ENCODE data around the gene CHMP6. TPM values are rescaled to one million over a fixed set of nuclear protein-coding genes. Genes with fewer than 3 reads are reported as not detected.

Gene CHMP6
- polyA plus RNA-seq, 1 experiment = 27.3 TPM

DNA sequence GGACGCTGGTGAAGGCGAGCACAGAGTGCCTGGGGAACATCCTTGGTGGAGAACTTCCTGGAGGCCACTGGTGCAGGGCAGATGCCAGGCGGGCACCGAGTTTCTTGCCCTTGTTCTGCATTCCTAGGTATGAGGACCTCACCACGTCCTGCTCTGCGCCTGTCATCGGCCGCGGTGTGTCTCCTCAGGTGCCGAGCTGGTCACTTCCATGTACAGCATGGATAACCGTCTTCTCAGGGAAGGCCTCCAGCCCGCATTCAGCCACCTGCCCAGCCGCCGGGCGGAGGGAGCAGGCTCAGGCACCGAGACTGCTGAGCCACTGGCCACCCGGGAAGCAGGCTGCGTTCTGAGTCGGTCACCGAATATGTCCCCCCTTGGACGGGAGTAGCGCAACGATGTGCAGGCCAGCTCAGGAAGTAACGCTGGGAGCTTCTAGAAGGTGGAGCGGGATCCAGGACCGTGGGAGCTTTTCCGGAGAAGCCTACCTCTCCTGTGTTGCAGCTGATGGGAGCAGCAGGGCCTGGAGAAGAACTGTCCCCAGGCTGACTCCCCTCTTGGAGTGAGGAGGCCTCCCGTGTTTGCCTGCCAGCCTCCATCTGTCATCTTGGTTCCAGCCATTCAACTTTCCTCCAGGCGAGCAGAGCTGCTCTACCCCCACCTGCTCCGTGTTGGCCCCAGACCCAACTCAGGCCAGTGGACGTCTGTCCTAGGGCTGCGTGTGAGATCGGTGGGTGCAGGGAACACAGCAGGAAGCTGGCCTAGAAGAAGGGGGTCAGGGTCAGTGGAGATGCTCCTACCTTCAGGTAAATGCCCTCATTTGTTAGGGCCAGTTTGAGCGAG is 41.2 kb downstream of the CHMP6 start:
- H3K27ac ChIP-seq (ENCODE audit: low read depth, low read length) = no peak overlapping the region
- H3K9me3 ChIP-seq (ENCODE audit: control insufficient read depth, insufficient read depth, low read length) = peaks cover 4% of the 10 kb centered on the region; the same call in 1 of the 2 replicates
- H3K4me3 ChIP-seq (ENCODE audit: low read depth, low read length) = peak overlapping the region; percentile 75; the same call in 1 of the 2 replicates
- ChIA-PET POLR2A (interaction anchor here (1.5 kb wide), 1 partner anchor 64 kb away, joined by 7 read pairs; no protein-coding TSS in a partner anchor), CTCF (interaction anchor here (1.5 to 2.4 kb wide), 2 partner anchors 9 to 65 kb away, joined by 7 to 9 read pairs; no protein-coding TSS in a partner anchor)
- DNase-seq (ENCODE audit: low read depth, low spot score) = no peak
- H3K27me3 ChIP-seq (ENCODE audit: control insufficient read depth, insufficient read depth, low read length) = peaks cover 4% of the 10 kb centered on the region
- TF ChIP-seq, protein P1, sequence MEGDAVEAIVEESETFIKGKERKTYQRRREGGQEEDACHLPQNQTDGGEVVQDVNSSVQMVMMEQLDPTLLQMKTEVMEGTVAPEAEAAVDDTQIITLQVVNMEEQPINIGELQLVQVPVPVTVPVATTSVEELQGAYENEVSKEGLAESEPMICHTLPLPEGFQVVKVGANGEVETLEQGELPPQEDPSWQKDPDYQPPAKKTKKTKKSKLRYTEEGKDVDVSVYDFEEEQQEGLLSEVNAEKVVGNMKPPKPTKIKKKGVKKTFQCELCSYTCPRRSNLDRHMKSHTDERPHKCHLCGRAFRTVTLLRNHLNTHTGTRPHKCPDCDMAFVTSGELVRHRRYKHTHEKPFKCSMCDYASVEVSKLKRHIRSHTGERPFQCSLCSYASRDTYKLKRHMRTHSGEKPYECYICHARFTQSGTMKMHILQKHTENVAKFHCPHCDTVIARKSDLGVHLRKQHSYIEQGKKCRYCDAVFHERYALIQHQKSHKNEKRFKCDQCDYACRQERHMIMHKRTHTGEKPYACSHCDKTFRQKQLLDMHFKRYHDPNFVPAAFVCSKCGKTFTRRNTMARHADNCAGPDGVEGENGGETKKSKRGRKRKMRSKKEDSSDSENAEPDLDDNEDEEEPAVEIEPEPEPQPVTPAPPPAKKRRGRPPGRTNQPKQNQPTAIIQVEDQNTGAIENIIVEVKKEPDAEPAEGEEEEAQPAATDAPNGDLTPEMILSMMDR (IDR thresholded peaks at IDR 0.05; ENCODE audit: low read depth, low read length) = no peak

DNA sequence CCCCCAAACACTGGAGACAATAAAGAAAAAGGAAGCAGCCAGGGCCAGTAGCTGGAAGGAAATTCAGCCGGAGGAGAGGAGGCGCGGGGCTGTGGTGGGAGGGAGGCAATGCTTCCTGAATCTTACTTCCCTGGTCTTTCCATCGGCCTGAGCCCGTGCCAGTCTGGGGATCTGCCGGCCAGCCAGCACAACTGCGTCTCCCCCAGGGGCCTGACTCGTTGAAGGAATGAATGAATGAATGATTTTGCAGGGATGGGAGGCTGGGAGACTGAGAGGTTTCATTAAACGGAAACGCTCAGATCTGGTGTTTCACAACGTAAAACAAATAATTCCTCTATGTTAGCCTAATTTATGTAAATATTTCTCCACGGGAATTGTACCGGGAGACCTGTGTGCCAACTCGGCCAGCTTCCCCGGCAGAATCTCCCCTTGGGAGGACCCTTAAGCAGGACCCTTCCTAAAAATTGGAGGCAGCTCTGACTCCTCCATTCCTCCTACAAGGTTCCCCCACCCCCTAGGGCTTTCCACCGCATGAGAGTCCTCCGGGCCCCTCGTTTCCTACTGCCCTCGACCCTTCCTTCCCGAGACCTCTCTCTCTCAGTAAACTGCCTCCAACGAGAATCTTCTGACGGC is 42.0 kb downstream of the CHMP6 start:
- POLR2A ChIA-PET = interaction anchor here (1.5 kb wide), 1 partner anchor 64 kb away, joined by 7 read pairs; no protein-coding TSS in a partner anchor
- DNase-seq (ENCODE audit: low read depth, low spot score) = no peak

DNA sequence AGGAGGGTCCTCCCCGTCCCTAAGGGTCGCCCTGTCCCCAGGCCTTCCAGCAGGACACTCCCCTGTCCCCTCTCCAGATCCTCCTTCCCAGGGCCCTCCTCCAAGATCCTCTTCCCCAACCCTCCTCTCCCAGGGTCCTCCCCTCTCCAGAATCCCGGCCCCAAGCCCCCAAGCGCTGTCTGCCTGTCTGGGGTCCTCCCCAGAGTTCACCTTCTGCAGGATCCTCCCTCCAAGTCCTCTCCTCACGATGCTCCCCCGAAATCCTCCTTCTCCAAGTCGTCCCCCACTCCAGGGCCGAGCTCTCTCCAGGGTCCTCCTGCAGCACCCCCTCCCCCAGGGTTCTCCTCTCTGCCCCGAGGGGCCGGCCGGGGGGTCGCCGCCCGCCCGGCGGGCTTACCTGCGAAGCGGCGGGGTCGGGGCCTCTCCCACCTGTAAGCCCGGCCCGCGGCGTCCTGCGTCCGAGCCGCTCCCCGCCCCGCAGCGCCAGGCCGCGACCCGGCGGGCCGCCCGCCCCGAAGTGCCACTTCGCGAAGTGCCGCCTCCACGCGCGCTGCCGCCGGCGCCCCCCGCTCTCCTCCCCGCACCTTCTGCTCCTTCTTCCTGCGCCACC is 42.6 kb downstream of the CHMP6 start:
- Histone ChIP-seq H3K9me3 (ENCODE audit: control insufficient read depth, insufficient read depth, low read length) (peaks cover 8% of the 10 kb centered on the region; the same call in 1 of the 2 replicates), H3K27me3 (ENCODE audit: control insufficient read depth, insufficient read depth, low read length) (no peaks in the 10 kb centered on the region), H3K4me3 (ENCODE audit: low read depth, low read length) (peak overlapping the region; percentile 75), H3K27ac (ENCODE audit: low read depth, low read length) (no peak overlapping the region)
- ChIA-PET CTCF (interaction anchor here (1.5 to 2.4 kb wide), 2 partner anchors 10 to 63 kb away, joined by 7 to 9 read pairs; no protein-coding TSS in a partner anchor), POLR2A (interaction anchor here (1.5 kb wide), 1 partner anchor 63 kb away, joined by 7 read pairs; no protein-coding TSS in a partner anchor)
- TF ChIP-seq, protein P1 (IDR thresholded peaks at IDR 0.05; ENCODE audit: low read depth, low read length) = no peak
- DNase-seq (ENCODE audit: low read depth, low spot score) = no peak

More for the DNA sequence above, 42.0 kb downstream of the CHMP6 start:
- Histone ChIP-seq H3K4me3 (ENCODE audit: low read depth, low read length) (peak overlapping the region; percentile 75), H3K9me3 (ENCODE audit: control insufficient read depth, insufficient read depth, low read length) (peaks cover 4% of the 10 kb centered on the region; the same call in 1 of the 2 replicates), H3K27ac (ENCODE audit: low read depth, low read length) (no peak overlapping the region), H3K27me3 (ENCODE audit: control insufficient read depth, insufficient read depth, low read length) (no peaks in the 10 kb centered on the region)
- TF ChIP-seq, protein P1 (IDR thresholded peaks at IDR 0.05; ENCODE audit: low read depth, low read length) = no peak
- CTCF ChIA-PET = interaction anchor here (1.5 to 2.4 kb wide), 2 partner anchors 10 to 64 kb away, joined by 7 to 9 read pairs; no protein-coding TSS in a partner anchor

DNA sequence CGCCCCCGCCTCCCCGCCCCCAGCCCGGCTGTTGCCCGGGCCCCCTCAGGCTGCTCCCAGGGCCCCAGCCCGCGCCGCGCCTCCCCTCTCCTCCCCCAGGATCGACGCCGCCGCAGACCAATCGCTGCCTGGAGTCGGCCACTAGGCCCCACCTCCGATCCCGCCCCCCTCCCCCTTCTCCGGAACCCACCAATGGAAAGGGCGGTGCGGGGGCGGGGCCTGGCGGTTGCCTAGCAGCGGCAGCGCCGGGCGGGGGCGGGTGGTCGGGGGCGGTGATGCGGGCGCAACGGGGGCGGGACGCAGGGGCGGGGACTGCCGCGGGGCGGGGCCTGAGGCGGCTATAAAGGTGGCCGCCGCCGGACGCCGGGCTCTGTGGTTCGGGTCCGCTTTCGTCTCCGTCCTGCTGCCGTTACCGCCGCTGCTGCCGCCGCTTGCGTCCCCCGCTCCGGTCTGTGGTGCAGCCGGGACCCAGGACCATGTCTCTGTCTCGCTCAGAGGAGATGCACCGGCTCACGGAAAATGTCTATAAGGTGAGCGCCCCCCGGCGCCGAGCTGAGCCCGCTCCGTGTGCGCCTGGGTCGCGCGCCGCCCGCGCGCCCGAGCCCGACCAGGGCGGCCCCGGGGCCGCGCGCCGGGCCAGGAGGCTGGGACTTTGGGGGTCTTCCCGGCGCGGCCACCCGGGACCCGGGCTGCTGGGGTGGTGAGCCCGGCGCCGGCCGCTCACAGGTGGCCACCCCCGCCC is 43.3 kb downstream of the CHMP6 start, which contains the start of gene BAIAP2:
TSS of gene BAIAP2 (plus strand) at position 373 of the 742 bp plus-strand sequence. CDS start at position 477, 104 bp downstream.
- TF ChIP-seq, protein P1 (IDR thresholded peaks at IDR 0.05; ENCODE audit: low read depth, low read length) = no peak
- DNase-seq (ENCODE audit: low read depth, low spot score) = peak; percentile 83
- H3K27ac ChIP-seq (ENCODE audit: low read depth, low read length) = no peak within 1 kb of the TSS
- H3K9me3 ChIP-seq (ENCODE audit: control insufficient read depth, insufficient read depth, low read length) = peaks cover 13% of the 10 kb centered on the region; the same call in 1 of the 2 replicates
- ChIA-PET POLR2A (interaction anchor here (0.6 to 1.0 kb wide), 2 partner anchors 9 to 10 kb away, joined by 4 to 7 read pairs; no protein-coding TSS in a partner anchor), CTCF (interaction anchor here (2.4 kb wide), 1 partner anchor 63 kb away, joined by 9 read pairs; no protein-coding TSS in a partner anchor)
- no peaks in the 10 kb centered on the region for H3K27me3 ChIP-seq (ENCODE audit: control insufficient read depth, insufficient read depth, low read length)
- H3K4me3 ChIP-seq (ENCODE audit: low read depth, low read length) = peak within 1 kb of the TSS; percentile 79
